HCT116 (cell line): ENCODE measurements around the gene POLR2C. TPM values are rescaled to one million over a fixed set of nuclear protein-coding genes. Genes with fewer than 3 reads are reported as not detected.

ENCODE experiments used
- ATAC-seq: fragments of 200-7000 bp; cut with Tn5 transposase; 2 replicates; pipeline ENCODE4 v1.9.1; 2020; ENCODE audit warnings: mild to moderate bottlenecking, moderate library complexity
- BruUV-seq: library from RNA; stranded (reverse); fragments of 400-500 nt; replicated peaks from 2 replicates; lab custom pipeline; 2021; lab: Mats Ljungman, UMichigan
- CTCF ChIA-PET: fragments of 300-600 bp; sonication (Branson Sonifier 250); formaldehyde crosslinking; loops from one replicate; lab custom pipeline; 2021; ENCODE audit warnings: antibody characterized with exemption; lab: Charles Lee
- POLR2A ChIA-PET: fragments of 300-600, 350-600 bp; sonication (Branson Sonifier 250); formaldehyde crosslinking; loops from one replicate; lab custom pipeline; 2021; ENCODE audit warnings: antibody characterized with exemption; lab: Charles Lee
- RAD21 ChIA-PET, 2 experiments: fragments of 300-600 bp; sonication (Branson Sonifier 250); formaldehyde crosslinking; loops; one replicate each; lab custom pipeline; 2023; ENCODE audit warnings: low total read pairs in 2 of 2; ENCODE audit not compliant: uncharacterized antibody in 2 of 2, unreplicated experiment in 2 of 2, low non-redundant PET in 1 of 2; lab: Charles Lee
- DNase-seq: peaks from one replicate; pipeline ENCODE4 v3.0.0-alpha.2; 2010; ENCODE audit warnings: low read depth, low spot score
- H2AFZ ChIP-seq: fragments of 200-600 bp; shearing (Covaris generic), sonication (generic); 2 replicates; pipeline ENCODE4 v1.6.1; 2017; ENCODE audit warnings: low read depth, mixed run types, mixed read lengths, antibody characterized with exemption, low read length; ENCODE audit not compliant: poor library complexity, severe bottlenecking
- H3K27ac ChIP-seq: 2 replicates; pipeline ENCODE4 v1.5.1; 2012; ENCODE audit warnings: low read depth, low read length
- H3K27me3 ChIP-seq: fragments of 200-600 bp; sonication (generic); 2 replicates; pipeline ENCODE4 v1.6.1; 2016; ENCODE audit warnings: mixed run types, low read length, mixed read lengths; ENCODE audit not compliant: insufficient read depth
- H3K36me3 ChIP-seq, 2 experiments: fragments of 200-500 bp in 1 of 2; fragments of 200-600 bp in 1 of 2; sonication (Bioruptor generic) in 1 of 2; sonication (generic) in 1 of 2; 2 replicates each; pipeline versions ENCODE4 v1.5.1 to v1.6.1; 2014 to 2016; ENCODE audit warnings: low read length in 2 of 2, inconsistent platforms in 1 of 2, mixed read lengths in 1 of 2, mixed run types in 1 of 2; ENCODE audit not compliant: insufficient read depth in 2 of 2, control insufficient read depth in 1 of 2
- H3K4me1 ChIP-seq, 2 experiments: fragments of 200-600 bp in 1 of 2; sonication (generic) in 1 of 2; 2 replicates each; pipeline versions ENCODE4 v1.5.1 to v1.6.1; 2012 to 2017; ENCODE audit warnings: low read length in 2 of 2, inconsistent platforms in 1 of 2, mild to moderate bottlenecking in 1 of 2, mixed read lengths in 1 of 2, mixed run types in 1 of 2, moderate library complexity in 1 of 2; ENCODE audit not compliant: insufficient read depth in 2 of 2, control insufficient read depth in 1 of 2
- H3K4me2 ChIP-seq: fragments of 200-600 bp; sonication (generic); 2 replicates; pipeline ENCODE4 v1.6.1; 2017; ENCODE audit warnings: mixed run types, low read length, mixed read lengths
- H3K4me3 ChIP-seq, 2 experiments: fragments of 200-600 bp in 1 of 2; sonication (generic) in 1 of 2; replicated peaks in 1 of 2; 2 replicates each; pipeline ENCODE4 v1.5.1; 2011 to 2016; ENCODE audit warnings: low read length in 2 of 2, control low read depth in 1 of 2, low read depth in 1 of 2, mild to moderate bottlenecking in 1 of 2, mixed read lengths in 1 of 2, mixed run types in 1 of 2
- H3K79me2 ChIP-seq: fragments of 200-600 bp; sonication (generic); 2 replicates; pipeline ENCODE4 v1.6.1; 2017; ENCODE audit warnings: mild to moderate bottlenecking, mixed run types, low read length, moderate library complexity, mixed read lengths; ENCODE audit not compliant: insufficient read depth
- H3K9ac ChIP-seq: fragments of 200-600 bp; sonication (generic); 2 replicates; pipeline ENCODE4 v1.6.1; 2016; ENCODE audit warnings: low read length, mixed read lengths
- H3K9me2 ChIP-seq: fragments of 200-600 bp; sonication (generic), shearing (Covaris generic); 2 replicates; pipeline ENCODE4 v1.6.1; 2017; ENCODE audit warnings: mixed run types, mild to moderate bottlenecking, moderate library complexity; ENCODE audit not compliant: insufficient read depth
- H3K9me3 ChIP-seq, 2 experiments: fragments of 200-500 bp in 1 of 2; fragments of 200-600 bp in 1 of 2; sonication (Bioruptor generic) in 1 of 2; sonication (generic) in 1 of 2; 2 replicates each; pipeline ENCODE4 v1.6.1; 2014 to 2017; ENCODE audit warnings: low read length in 2 of 2, mixed read lengths in 2 of 2, inconsistent platforms in 1 of 2, low read depth in 1 of 2, mild to moderate bottlenecking in 1 of 2, mixed run types in 1 of 2, moderate library complexity in 1 of 2; ENCODE audit not compliant: control insufficient read depth in 1 of 2, insufficient read depth in 1 of 2
- H4K20me1 ChIP-seq: fragments of 200-600 bp; sonication (generic), shearing (Covaris generic); 2 replicates; pipeline ENCODE4 v1.6.1; 2017; ENCODE audit warnings: mixed run types, mild to moderate bottlenecking, moderate library complexity; ENCODE audit not compliant: insufficient read depth
- CBX3 ChIP-seq: IDR thresholded peaks from 2 replicates; pipeline ENCODE4 v1.6.1; 2012; ENCODE audit warnings: low read depth
- CEBPB ChIP-seq: IDR thresholded peaks from 2 replicates; pipeline ENCODE4 v1.6.1; 2012; ENCODE audit warnings: low read depth
- FOSL1 ChIP-seq: IDR thresholded peaks from 2 replicates; pipeline ENCODE4 v1.6.1; 2012; ENCODE audit warnings: low read depth
- JUND ChIP-seq: IDR thresholded peaks from 2 replicates; pipeline ENCODE4 v1.6.1; 2012
- RAD21 ChIP-seq: IDR thresholded peaks from 2 replicates; pipeline ENCODE4 v1.6.1; 2012; ENCODE audit warnings: low read depth, mild to moderate bottlenecking
- REST ChIP-seq: IDR thresholded peaks from 2 replicates; pipeline ENCODE4 v1.6.1; 2012; ENCODE audit warnings: low read depth
- SIN3A ChIP-seq: IDR thresholded peaks from 2 replicates; pipeline ENCODE4 v1.6.1; 2012; ENCODE audit warnings: low read depth
- ZBTB33 ChIP-seq: IDR thresholded peaks from 2 replicates; pipeline ENCODE4 v1.6.1; 2011; ENCODE audit warnings: mild to moderate bottlenecking, low read length, moderate library complexity; ENCODE audit not compliant: insufficient replicate concordance; ENCODE audit errors: extremely low read depth
- intact Hi-C: fragments of 100-400 bp; cut with micrococcal nuclease; formaldehyde crosslinking; loops from 2 replicates; pipeline ENCODE4 v1.10.0; 2022
- total RNA-seq: library from RNA; stranded (reverse); gene quantifications from one replicate; pipeline ENCODE4 v1.2.1, GENCODE V29; 2021; ENCODE audit not compliant: unreplicated experiment

Gene POLR2C
- total RNA-seq, 1 experiment from 2014 or later = 74.4 TPM

GRCh38 chr16:57469917-57470470, 7.5 kb downstream of the POLR2C start:
- Histone ChIP-seq H3K4me1 (no peaks in the 10 kb centered on the region), H3K4me3 (no peak overlapping the region), H3K27ac (no peak overlapping the region), H2AFZ (no peak overlapping the region), H3K9me3 (no peaks in the 10 kb centered on the region), H3K9me2 (no peaks in the 10 kb centered on the region), H3K79me2 (peaks cover 15% of the 10 kb centered on the region; the same call in 1 of the 2 replicates), H4K20me1 (no peaks in the 10 kb centered on the region), H3K9ac (no peak overlapping the region), H3K27me3 (no peaks in the 10 kb centered on the region), H3K4me2 (no peak overlapping the region), H3K36me3 (peaks cover 51 to 67% of the 10 kb centered on the region in 2 experiments; a peak in 3 of 4 replicates)
- ChIA-PET CTCF (no interaction called here), RAD21 (no interaction called here), POLR2A (no interaction called here)
- DNase-seq (no peak), ATAC-seq (no peak)
- BruUV-seq = no TSS peak
- intact Hi-C loops = no loop called here
- TF ChIP-seq JUND (no peak), REST (no peak), RAD21 (no peak), FOSL1 (no peak), CEBPB (no peak), CBX3 (no peak), SIN3A (no peak), ZBTB33 (no peak)
